Activated CD4-positive, CD25-positive, alpha-beta regulatory T cell treated with anti-CD3 and anti-CD28 coated beads, Interleukin-2, amount 50 U/mL, for 24 hours (primary cell): ENCODE measurements around the gene PLCD1.

Source experiments
- ATAC-seq, 2 donors: fragments of 150-1000 bp; cut with Tn5 transposase; one replicate each; pipeline ENCODE4 v1.10.0; 2021; ENCODE audit warnings: mild to moderate bottlenecking in 1 of 2, moderate library complexity in 1 of 2

PLCD1 gene

GRCh38 chr3:38016410-38016809 is 13.0 kb downstream of the PLCD1 start:
- ATAC-seq: no peak

GRCh38 chr3:38015984-38016383 is 13.5 kb downstream of the PLCD1 start:
- ATAC-seq: no peak

- no peak for ATAC-seq
Measured at GRCh38 chr3:38015485-38015884, 14.0 kb downstream of the PLCD1 start.

- ATAC-seq: no peak
Measured at GRCh38 chr3:38011111-38011510, 18.3 kb downstream of the PLCD1 start.

GRCh38 chr3:38009807-38010591 is 19.4 kb downstream of the PLCD1 start:
- peak in 1 of 2 donors; percentile 24 for ATAC-seq

- ATAC-seq: no peak
Measured at GRCh38 chr3:38008971-38009580, 20.4 kb downstream of the PLCD1 start.

GRCh38 chr3:38008191-38008701 is 21.2 kb downstream of the PLCD1 start:
- no peak for ATAC-seq

GRCh38 chr3:38007754-38008090 is 21.7 kb downstream of the PLCD1 start:
- no peak for ATAC-seq

GRCh38 chr3:38006445-38006995 is 22.9 kb downstream of the PLCD1 start:
- no peak for ATAC-seq

- ATAC-seq: no peak
Measured at GRCh38 chr3:38006031-38006430, 23.4 kb downstream of the PLCD1 start.

GRCh38 chr3:38005076-38006020 is 24.1 kb downstream of the PLCD1 start:
- no peak for ATAC-seq

- peak; percentile 77 to 78 for ATAC-seq
Measured at GRCh38 chr3:38004415-38005075, 24.9 kb downstream of the PLCD1 start.

GRCh38 chr3:38003817-38004414 is 25.5 kb downstream of the PLCD1 start:
- ATAC-seq: no peak

- ATAC-seq: peak; percentile 11 to 21
Measured at GRCh38 chr3:38003371-38003816, 26.0 kb downstream of the PLCD1 start.

GRCh38 chr3:38002940-38003339 is 26.5 kb downstream of the PLCD1 start:
- no peak for ATAC-seq

GRCh38 chr3:38002291-38002876 is 27.1 kb downstream of the PLCD1 start:
- ATAC-seq: no peak

- ATAC-seq: no peak
Measured at GRCh38 chr3:38001456-38002081, 27.9 kb downstream of the PLCD1 start.

GRCh38 chr3:38000965-38001455 is 28.4 kb downstream of the PLCD1 start:
- ATAC-seq: no peak

GRCh38 chr3:38000242-38000916 is 29.1 kb downstream of the PLCD1 start:
- ATAC-seq: no peak

- no peak for ATAC-seq
Measured at GRCh38 chr3:37999836-38000235, 29.6 kb downstream of the PLCD1 start.
